GM12878 (cell line): ENCODE measurements around the gene ABL1. TPM values are rescaled to one million over a fixed set of nuclear protein-coding genes. Genes with fewer than 3 reads are reported as not detected.
"Not testable (repeated sequence)": the region's sequence is repeated elsewhere in the genome, so short reads cannot be mapped to it uniquely, and the experiment has no call there.

Experiments
- ATAC-seq: fragments of 200-7000 bp; cut with Tn5 transposase; 3 replicates; pipeline ENCODE4 v1.9.1; 2020; ENCODE audit warnings: mild to moderate bottlenecking, moderate library complexity
- BruUV-seq: library from RNA; stranded (reverse); fragments of 400-500 nt; replicated peaks from 2 replicates; lab custom pipeline; 2021; lab: Mats Ljungman, UMichigan
- CTCF ChIA-PET: fragments of 300-600 bp; sonication (Branson Sonifier 250); formaldehyde crosslinking; extraction: SDS; loops from one replicate; lab custom pipeline; 2021; ENCODE audit warnings: inconsistent platforms; lab: Yijun Ruan, JAX
- POLR2A ChIA-PET: fragments of 350-600 bp; formaldehyde crosslinking; extraction: SDS; loops from one replicate; lab custom pipeline; 2021; ENCODE audit warnings: inconsistent platforms; lab: Charles Lee
- RAD21 ChIA-PET: fragments of 300-600 bp; sonication (Branson Sonifier 250); formaldehyde crosslinking; loops from one replicate; lab custom pipeline; 2023; ENCODE audit warnings: antibody characterized with exemption; ENCODE audit not compliant: unreplicated experiment; lab: Charles Lee
- SMC1A ChIA-PET: fragments of 300-600 bp; sonication (Branson Sonifier 250); formaldehyde crosslinking; loops from one replicate; lab custom pipeline; 2023; ENCODE audit not compliant: unreplicated experiment, uncharacterized antibody; lab: Charles Lee
- DNase-seq: peaks from one replicate; pipeline ENCODE4 v3.0.0-alpha.2; 2011; ENCODE audit warnings: low read depth, low spot score
- FAIRE-seq: peaks from 3 replicates; lab custom pipeline; 2011; peaks lifted over from hg19 to GRCh38; lab: Jason Lieb, UNC
- H2AFZ ChIP-seq: 2 replicates; pipeline ENCODE4 v1.6.0; 2011; ENCODE audit warnings: low read depth, low read length, control low read depth; ENCODE audit not compliant: control insufficient read depth
- H3K27ac ChIP-seq: 2 replicates; pipeline ENCODE4 v1.5.1; 2011; ENCODE audit warnings: control low read depth; ENCODE audit not compliant: control insufficient read depth, insufficient read depth
- H3K27me3 ChIP-seq, 2 experiments: replicated peaks in 1 of 2; 2 replicates each; pipeline versions ENCODE4 v1.6.0 to v1.6.1; 2011; ENCODE audit warnings: low read length in 1 of 2; ENCODE audit not compliant: control insufficient read depth in 2 of 2, insufficient read depth in 2 of 2
- H3K36me3 ChIP-seq, 2 experiments: 2 replicates each; pipeline ENCODE4 v1.5.1; 2011; ENCODE audit warnings: low read length in 1 of 2; ENCODE audit not compliant: control insufficient read depth in 2 of 2, insufficient read depth in 2 of 2
- H3K4me1 ChIP-seq: 2 replicates; pipeline ENCODE4 v1.6.1; 2011; ENCODE audit warnings: mild to moderate bottlenecking, low read length, moderate library complexity, mixed read lengths; ENCODE audit not compliant: control insufficient read depth, insufficient read depth
- H3K4me2 ChIP-seq: 2 replicates; pipeline ENCODE4 v1.6.0; 2011; ENCODE audit warnings: control low read depth; ENCODE audit not compliant: control insufficient read depth, insufficient read depth
- H3K4me3 ChIP-seq: fragments of 200-600 bp; sonication (generic); 2 replicates; pipeline ENCODE4 v1.5.1; 2016
- H3K79me2 ChIP-seq: 2 replicates; pipeline ENCODE4 v1.6.0; 2011; ENCODE audit warnings: low read length; ENCODE audit not compliant: control insufficient read depth, insufficient read depth
- H3K9ac ChIP-seq: 2 replicates; pipeline ENCODE4 v1.8.0; 2011; ENCODE audit warnings: low read length, control low read depth, mixed read lengths; ENCODE audit not compliant: control insufficient read depth, insufficient read depth
- H3K9me3 ChIP-seq: replicated peaks from 3 replicates; pipeline ENCODE4 v1.5.1; 2011; ENCODE audit warnings: mild to moderate bottlenecking, low read length; ENCODE audit not compliant: control insufficient read depth, insufficient read depth
- H4K20me1 ChIP-seq: 2 replicates; pipeline ENCODE4 v1.6.0; 2011; ENCODE audit not compliant: control insufficient read depth, insufficient read depth
- EP300 ChIP-seq, 2 experiments: fragments of 150-350 bp in 1 of 2; IDR thresholded peaks; 2 replicates each; pipeline ENCODE4 v1.6.1; 2011 to 2012; ENCODE audit warnings: low read depth in 2 of 2, low read length in 2 of 2, borderline replicate concordance in 1 of 2, improper control_type of control experiment in 1 of 2, inconsistent platforms in 1 of 2; ENCODE audit not compliant: control insufficient read depth in 1 of 2
- WGBS: methylation state at CpG from one replicate; pipeline ENCODE4 v1.1.6; 2016; ENCODE audit warnings: low lambda C conversion rate; ENCODE audit not compliant: insufficient replicate concordance, insufficient coverage; ENCODE audit errors: missing lambda C conversion rate; 5-methylcytosine and 5-hydroxymethylcytosine counted together
- in situ Hi-C: fragments of 300-500 bp; cut with MboI; formaldehyde crosslinking; loops from 9 replicates; pipeline ENCODE4 v1.14.3; 2018; ENCODE audit warnings: mixed read lengths
- intact Hi-C: fragments of 100-400 bp; cut with micrococcal nuclease; formaldehyde crosslinking; loops from one replicate; pipeline ENCODE4 v1.14.2; 2022; ENCODE audit not compliant: unreplicated experiment
- polyA plus RNA-seq, 11 experiments: library from polyadenylated mRNA; depleted of rRNA in 4 of 11; unstranded in 6 of 11; stranded (reverse) in 5 of 11; fragments of >200 nt; fragmentation: Nextera tagmentation in 4 of 11; fragmentation: Illumina TruSeq in 1 of 11; extraction: Ambion mirVana in 4 of 11; extraction: Trizol in 1 of 11; gene quantifications; 1 replicate in 1 of 11; 2 replicates in 10 of 11; pipeline versions ENCODE4 v1.2.1 to v1.2.3, GENCODE V29; 2011 to 2016; ENCODE audit warnings: inconsistent platforms in 2 of 11, missing spikeins in 2 of 11, low read depth in 1 of 11
- total RNA-seq, 4 experiments: library from RNA; depleted of rRNA in 3 of 4; stranded (reverse); fragments of >200 nt in 3 of 4; fragmentation: Illumina TruSeq in 1 of 4; extraction: Trizol in 1 of 4; gene quantifications; 2 replicates each; pipeline versions ENCODE4 v1.2.1 to v1.2.3, GENCODE V29; 2013 to 2021

The ABL1 gene
- total and polyA plus RNA-seq, 10 of the 15 experiments (the other 5 are each of a cell fraction or from before 2014, with no cell fraction given) = 0.79 to 51.5 (median 16.3) TPM

- no peak for TF ChIP-seq EP300 (IDR thresholded peaks at IDR 0.05; ENCODE audit: borderline replicate concordance in 1 of 2, control insufficient read depth in 1 of 2, low read depth in 2 of 2, low read length in 2 of 2)
- TF ChIP-seq, all 136 proteins: peak for 0
These were observed 40.0 kb upstream of the ABL1 start (continued) for GRCh38 chr9:130794923-130795495.

- H3K4me1 ChIP-seq = peaks cover 16% of the 10 kb centered on the region
- DNase-seq, intact Hi-C loops, BruUV-seq, H3K9ac ChIP-seq, FAIRE-seq, H3K27me3 ChIP-seq, H3K4me2 ChIP-seq, H3K79me2 ChIP-seq, ATAC-seq, H3K27ac ChIP-seq, H4K20me1 ChIP-seq, in situ Hi-C loops, H2AFZ ChIP-seq, H3K9me3 ChIP-seq, RAD21 ChIA-PET, H3K36me3 ChIP-seq, H3K4me3 ChIP-seq: not testable (repeated sequence)
- POLR2A ChIA-PET = interaction anchor here (0.7 kb wide), 1 partner anchor 136 kb away, joined by 3 read pairs; no protein-coding TSS in a partner anchor
- WGBS = 96% methylated on average over 11 of the region's 11 CpGs
- CTCF ChIA-PET = interaction anchor here (1.0 to 1.5 kb wide), 2 partner anchors 35 to 63 kb away, joined by 3 to 4 read pairs; no protein-coding TSS in a partner anchor
- SMC1A ChIA-PET = interaction anchor here (0.6 kb wide), 1 partner anchor 75 kb away, joined by 3 read pairs; no protein-coding TSS in a partner anchor
These were observed 31.9 kb upstream of the ABL1 start for GRCh38 chr9:130803116-130803515.
